ENCODE data around the gene RNF130.
"Not testable (repeated sequence)": the region's sequence is repeated elsewhere in the genome, so short reads cannot be mapped to it uniquely, and the experiment has no call there.

The RNF130 gene

DNA sequence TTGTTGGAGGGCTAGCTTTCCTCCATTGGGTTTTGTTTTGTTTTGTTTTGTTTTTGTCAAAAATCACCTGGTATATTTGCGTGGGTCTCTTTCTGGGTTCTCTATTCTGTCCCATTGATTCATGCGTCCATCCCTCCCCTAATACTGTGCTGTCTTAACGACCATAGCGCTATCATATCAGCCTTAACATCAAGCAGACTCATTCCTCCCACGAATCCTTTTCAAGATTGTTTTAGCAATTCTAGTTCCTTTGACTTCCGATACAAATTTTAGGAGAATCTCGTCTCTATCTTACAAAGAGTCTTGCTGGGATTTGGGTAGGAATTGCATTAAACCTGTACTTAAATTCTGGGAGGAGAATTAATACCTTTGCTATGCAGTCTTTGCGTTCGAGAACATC, 31.1 kb upstream of the RNF130 start:
- FAIRE-seq: no peak

GRCh38 chr5:180101451-180102105, 30.0 kb upstream of the RNF130 start:
- no peak for FAIRE-seq

- FAIRE-seq: no peak
Observed at GRCh38 chr5:180100621-180101450, 29.3 kb upstream of the RNF130 start.

DNA sequence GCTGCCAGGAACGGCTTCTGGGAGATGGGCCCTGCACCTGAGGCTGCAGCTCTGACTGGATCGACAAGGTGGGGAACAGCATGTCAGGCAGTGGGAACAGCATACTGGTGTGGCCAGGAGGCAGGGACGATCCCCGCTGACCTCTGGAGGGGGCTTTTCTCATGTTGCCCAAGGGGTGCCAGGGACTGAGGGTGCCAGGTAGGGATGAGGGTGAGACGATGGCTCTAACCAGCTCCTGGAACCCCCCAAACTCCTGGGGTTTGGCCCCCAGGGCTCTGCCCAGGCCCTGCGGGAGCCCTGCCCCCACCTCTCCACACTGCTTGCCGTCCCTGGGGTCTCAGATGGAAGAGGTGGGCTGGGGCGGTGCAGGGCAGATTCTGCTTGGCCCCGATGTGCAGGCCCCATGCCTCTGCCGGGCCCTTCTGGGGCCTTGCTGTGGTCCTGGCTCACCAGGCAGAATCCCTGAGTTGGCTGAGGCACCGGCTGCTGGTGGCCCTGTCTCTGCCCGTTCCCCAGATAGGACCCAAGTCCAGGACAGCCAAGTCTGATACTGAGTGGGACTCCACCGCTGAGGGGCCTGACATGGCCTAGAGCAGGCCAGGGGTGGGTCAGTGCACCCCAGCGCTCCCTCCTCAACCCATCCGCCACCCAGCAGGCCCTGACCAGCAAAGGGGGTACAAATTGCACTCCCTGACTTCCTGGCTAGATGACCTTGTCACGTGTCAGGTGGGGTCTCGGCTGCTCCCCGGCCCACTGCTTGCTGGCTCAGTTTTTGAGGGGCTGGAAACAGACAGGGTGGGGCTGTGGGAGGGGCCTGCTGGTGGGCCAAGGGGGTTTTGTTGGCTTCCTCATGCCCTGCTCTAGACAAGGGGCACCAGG, 28.4 kb upstream of the RNF130 start:
- no peak for FAIRE-seq

DNA sequence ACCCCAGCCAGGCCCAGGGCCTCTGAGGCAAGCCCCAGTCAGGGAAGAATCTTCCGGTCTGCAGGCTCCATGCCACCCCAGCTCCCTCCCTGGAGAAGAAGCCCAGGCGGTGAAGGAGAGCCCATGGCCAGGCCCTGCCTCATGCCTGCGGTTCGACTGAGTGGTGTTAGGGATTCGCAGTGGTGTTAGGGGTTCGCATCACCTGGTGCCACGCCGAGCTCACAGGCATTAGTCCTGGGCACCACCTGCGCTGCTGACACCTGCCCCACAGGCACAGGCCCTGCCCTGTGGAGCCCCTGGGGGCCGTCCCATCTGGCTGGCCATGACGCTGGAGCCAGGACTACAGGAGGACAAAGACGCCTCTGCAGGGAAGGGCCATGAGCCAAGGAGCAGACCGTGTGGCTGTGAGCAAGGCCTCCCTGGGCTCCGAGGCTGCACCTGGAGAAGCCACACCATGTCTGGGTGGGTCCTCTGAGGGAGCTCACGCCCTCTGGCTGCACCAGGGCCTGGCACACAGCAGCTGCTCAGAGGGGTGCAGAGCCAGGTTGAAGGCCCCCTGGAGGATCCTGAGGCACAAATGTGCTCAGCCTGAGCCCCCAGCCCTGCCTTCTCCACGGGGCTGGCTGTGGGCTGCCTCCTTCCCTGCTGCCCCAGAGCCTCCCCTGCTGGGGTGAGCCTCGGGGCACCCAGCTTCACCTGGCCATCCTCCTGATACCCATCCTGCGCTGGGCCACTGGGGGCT, 27.6 kb upstream of the RNF130 start:
- FAIRE-seq: no peak

- no peak for FAIRE-seq
Observed at GRCh38 chr5:180098526-180098925, 27.0 kb upstream of the RNF130 start.

DNA sequence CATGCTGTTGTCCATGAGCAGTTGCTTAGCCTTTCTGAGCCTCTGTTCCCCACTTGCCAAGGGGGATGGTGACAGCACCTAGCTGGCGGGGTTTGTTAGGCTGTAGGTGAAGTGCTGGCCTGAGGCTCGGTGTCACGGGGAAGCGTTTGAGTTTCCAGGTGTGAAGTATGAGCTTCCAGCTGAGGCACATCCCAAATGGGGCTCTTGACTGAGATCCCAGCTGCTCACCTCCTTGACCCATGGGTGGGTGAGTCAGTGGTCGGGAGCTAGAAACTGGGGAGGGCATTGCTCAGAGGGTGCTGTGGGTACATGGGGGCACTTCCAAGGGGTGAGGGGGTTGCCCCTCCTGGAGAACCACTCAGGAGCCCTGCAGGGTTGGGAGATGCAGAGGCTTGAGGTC, 26.4 kb upstream of the RNF130 start:
- no peak for FAIRE-seq

DNA sequence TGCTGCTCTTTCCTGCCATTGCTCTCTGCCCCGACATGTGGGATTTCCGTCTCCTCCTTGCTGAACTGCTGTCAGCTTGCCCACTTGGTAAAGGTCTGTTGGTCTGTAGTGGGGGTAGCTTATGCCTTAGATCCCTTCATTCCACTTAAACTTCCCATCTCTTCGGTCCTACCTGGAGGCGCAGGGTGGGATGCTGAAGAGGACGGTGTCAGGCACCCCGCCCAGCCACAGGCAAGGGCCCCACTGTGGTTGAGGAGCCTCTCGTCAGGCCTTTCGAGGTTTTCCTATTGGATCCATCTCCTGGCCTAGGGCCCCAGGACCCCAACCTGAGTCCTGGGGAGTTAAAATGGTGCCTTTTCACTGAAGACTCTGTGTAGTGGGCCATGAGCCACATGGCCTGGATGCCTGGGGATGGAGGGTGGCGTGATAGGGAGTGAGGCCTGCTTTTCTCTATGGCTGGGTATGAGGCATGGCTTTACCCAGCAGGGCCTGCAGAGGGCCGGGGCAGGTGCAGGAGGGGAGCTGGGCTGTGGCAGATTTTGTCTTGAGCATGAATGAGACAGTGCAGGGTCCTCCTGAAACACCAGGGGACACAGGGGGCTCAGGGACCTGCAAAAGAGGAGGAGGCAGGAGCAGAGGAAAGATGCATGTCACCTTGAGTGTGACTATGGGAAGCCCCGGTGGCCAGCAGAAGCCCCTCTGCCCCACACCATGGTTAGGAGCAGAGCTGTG, 25.8 kb upstream of the RNF130 start:
- FAIRE-seq: no peak

GRCh38 chr5:180096616-180097015, 25.1 kb upstream of the RNF130 start:
- no peak for FAIRE-seq

- FAIRE-seq: no peak
Observed at GRCh38 chr5:180095545-180095944, 24.0 kb upstream of the RNF130 start.

DNA sequence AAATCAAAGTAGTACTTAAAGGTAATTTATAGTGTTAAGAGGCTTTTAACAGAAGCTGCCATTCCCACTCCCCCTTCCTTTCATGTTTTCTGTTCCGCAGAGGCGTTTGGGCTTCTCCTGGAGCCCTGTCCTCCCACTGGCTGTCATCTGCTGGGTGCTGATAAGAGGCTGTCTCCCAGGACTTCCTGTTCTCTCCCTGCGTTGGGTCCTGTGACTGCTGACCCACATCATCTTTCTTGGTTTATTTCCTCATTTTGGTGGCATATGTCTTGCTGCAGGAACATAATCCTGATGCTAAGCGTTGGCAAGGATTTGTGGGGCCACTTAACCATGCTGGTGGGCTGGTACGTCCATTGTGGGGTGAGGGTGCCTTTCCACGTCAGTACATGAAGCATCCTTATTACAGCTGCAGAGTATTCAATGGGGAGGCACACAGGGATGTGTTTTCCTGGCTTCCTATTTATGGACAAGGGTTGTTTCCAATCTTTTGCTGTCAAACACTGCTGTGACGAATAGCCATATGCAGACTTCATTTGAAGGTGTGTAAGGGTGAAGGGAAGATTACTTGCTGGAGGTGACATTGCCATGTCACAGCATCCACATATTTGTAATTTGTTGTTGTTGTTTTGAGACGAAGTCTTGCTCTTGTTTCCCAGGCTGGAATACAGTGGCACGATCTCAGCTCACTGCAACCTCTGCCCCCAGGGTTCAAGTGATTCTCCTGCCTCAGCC, 22.3 kb upstream of the RNF130 start:
- FAIRE-seq: no peak

DNA sequence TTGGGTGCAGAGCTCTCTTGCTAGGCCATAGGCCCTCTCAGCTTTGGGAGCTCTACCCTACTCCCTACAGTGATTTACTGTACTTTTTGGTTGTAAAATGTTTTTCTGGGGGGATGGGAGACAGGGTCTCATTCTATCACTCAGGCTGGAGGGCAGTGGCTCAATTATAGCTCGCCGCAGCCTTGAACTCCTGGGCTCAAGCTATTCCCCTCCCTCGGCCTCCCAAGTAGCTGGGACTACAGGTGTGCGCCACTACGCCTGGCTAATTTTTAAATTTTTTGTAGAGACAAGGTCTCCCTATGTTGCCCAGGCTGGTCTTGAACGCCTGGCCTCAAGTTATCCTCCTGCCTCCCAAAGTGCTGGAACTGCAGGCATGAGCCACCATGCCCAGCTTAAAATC, 21.7 kb upstream of the RNF130 start:
- no peak for FAIRE-seq

DNA sequence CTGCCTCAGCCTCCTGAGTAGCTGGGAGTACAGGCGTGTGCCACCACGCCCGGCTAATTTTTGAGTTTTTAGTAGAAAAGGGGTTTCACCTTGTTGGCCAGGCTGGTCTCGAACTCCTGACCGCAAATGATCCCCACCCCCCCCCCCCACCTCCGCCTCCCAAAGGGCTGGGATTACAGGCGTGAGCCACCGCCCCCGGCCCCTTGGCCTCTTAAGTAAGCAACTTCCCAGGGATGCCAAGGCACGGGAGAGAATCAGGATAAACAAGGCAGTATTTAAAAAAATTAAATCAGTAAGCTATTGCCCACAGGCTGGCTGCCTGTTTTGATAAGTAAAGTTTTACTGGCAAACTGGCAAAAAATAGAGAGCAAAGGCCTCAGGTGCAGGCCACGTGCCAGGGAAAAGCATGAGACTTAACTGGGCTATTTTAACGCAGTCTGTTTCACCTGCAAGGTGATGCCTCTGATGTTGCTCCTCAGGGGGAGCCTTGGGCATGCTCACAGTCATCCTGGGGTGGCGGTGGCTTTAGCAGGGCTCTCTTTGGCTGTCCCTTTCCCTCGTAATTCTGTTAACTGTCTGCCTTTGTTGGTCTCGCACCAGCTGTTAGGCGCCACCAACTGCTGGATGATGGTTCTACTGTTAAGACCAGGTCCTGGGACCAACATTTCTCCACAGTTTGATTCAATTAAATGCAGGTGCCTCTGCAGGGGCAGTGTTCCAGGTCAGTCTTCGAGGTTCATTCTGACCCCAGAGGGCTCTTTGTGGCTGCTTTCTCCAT, 19.4 kb upstream of the RNF130 start:
- no peak for FAIRE-seq

DNA sequence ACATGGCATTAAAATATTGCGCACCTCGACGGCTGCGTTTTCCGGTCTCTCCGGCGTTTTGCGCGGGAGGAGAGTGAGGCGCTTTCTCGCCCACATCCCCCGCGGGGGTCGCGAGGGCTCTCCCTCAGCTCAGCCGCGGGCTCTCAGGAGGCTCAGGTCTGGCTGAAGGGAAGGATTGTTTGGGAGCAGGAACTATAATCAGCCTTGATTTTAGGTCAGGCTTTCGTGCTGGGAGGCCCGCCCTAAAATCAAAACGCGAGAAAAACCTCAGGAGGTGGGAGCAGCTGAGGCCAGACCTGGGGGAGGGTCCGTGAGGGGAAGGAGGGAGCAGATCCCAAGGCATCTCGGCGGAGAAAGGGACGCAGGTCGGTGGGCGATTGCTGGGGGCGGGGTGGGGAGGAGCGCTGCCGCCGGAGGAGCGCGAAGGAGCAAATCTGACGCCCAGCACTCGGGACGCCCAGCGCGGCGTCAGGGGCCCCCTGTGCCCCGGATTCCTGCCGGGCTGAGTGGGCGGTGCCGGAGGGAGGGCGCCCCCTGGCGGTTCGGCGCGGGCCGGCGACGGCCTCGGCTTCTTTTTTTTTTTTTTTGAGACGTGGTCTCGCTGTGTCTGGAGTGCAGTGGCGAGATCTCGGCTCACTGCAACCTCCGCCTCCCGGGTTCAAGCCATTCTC, 18.7 kb upstream of the RNF130 start:
- FAIRE-seq: no peak

GRCh38 chr5:180089628-180090027, 18.1 kb upstream of the RNF130 start:
- not testable (repeated sequence) for FAIRE-seq

- FAIRE-seq: no peak
Observed at GRCh38 chr5:180088561-180088960, 17.0 kb upstream of the RNF130 start.

DNA sequence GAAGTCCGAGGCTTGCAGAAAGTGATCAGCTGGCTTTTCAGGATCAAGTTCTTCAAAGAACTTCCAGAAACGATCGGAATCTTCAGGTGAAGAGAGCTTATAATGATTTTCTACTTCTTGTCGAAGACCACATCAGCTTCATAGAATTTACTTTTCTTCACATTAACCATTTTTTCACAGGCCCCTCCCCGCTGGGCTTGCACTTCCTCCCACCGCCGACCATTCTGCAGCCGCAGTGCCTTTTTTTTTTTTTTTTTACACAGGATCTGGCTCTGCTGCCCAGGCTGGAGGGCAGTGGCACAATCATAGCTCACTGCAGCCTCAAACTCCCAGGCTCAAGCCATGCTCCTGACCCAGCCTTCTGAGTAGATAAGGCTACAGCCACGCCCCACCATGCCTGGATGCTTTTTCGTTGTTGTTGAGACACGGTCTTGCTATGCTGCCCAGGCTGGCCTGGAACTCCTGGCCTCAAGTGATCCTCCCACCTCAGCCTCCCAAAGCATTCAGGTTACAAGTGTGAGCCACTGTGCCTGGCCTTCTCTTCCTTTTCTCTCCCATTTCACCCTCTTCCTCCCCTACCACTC, 15.3 kb upstream of the RNF130 start:
- FAIRE-seq: no peak

- FAIRE-seq: no peak
Observed at GRCh38 chr5:180085837-180086236, 14.3 kb upstream of the RNF130 start.

Data from islet of Langerhans (tissue), 1 donor.